GM12878 (cell line): ENCODE data around the gene NUDT7. TPM values are rescaled to one million over a fixed set of nuclear protein-coding genes. Genes with fewer than 3 reads are reported as not detected.
A peak's percentile ranks its signal among the peaks of the same experiment; 100 is the strongest.

Experiments used
- BMI1 ChIP-seq: fragments of 450-650 bp; IDR thresholded peaks from 2 replicates; pipeline ENCODE4 v1.6.1; 2016; ENCODE audit warnings: mild to moderate bottlenecking, moderate library complexity, borderline replicate concordance
- CHD1 ChIP-seq: IDR thresholded peaks from 2 replicates; pipeline ENCODE4 v1.6.1; 2012; ENCODE audit warnings: low read depth, low read length, improper control_type of control experiment
- GATAD2B ChIP-seq: fragments of 450-650 bp; conservative IDR thresholded peaks from 2 replicates; pipeline ENCODE4 v1.6.1; 2017; ENCODE audit warnings: low read depth, mild to moderate bottlenecking, moderate library complexity
- HDAC6 ChIP-seq: fragments of 200-600 bp; sonication (generic); IDR thresholded peaks from one replicate; pipeline ENCODE4 v1.8.0; 2017; ENCODE audit warnings: antibody characterized with exemption; ENCODE audit not compliant: unreplicated experiment
- KAT2A ChIP-seq: conservative IDR thresholded peaks from 2 replicates; pipeline ENCODE4 v1.6.1; 2011; ENCODE audit warnings: low read depth, low read length; ENCODE audit not compliant: control insufficient read depth
- MEF2B ChIP-seq: fragments of 450-650 bp; IDR thresholded peaks from 2 replicates; pipeline ENCODE4 v1.6.1; 2018; ENCODE audit warnings: mild to moderate bottlenecking, moderate library complexity; ENCODE audit not compliant: partially characterized antibody, poor library complexity, severe bottlenecking
- MYB ChIP-seq: fragments of 150-350 bp; IDR thresholded peaks from 2 replicates; pipeline ENCODE4 v1.6.1; 2014; ENCODE audit warnings: mild to moderate bottlenecking, low read depth, low read length, borderline replicate concordance
- NFXL1 ChIP-seq: fragments of 450-650 bp; IDR thresholded peaks from 2 replicates; pipeline ENCODE4 v1.6.1; 2017; ENCODE audit warnings: antibody characterized with exemption, mild to moderate bottlenecking, borderline replicate concordance
- RAD21 ChIP-seq: IDR thresholded peaks from 2 replicates; pipeline ENCODE4 v1.6.1; 2011; ENCODE audit warnings: mild to moderate bottlenecking, low read depth, low read length, moderate library complexity; ENCODE audit not compliant: insufficient read depth
- SIX5 ChIP-seq: IDR thresholded peaks from 2 replicates; pipeline ENCODE4 v1.6.1; 2011; ENCODE audit warnings: mild to moderate bottlenecking, low read depth, low read length, moderate library complexity; ENCODE audit not compliant: severe bottlenecking
- SPI1 ChIP-seq: IDR thresholded peaks from 2 replicates; pipeline ENCODE4 v1.6.1; 2011; ENCODE audit warnings: low read depth, mild to moderate bottlenecking, low read length, moderate library complexity, borderline replicate concordance; ENCODE audit not compliant: insufficient read depth
- STAT3 ChIP-seq: IDR thresholded peaks from 2 replicates; pipeline ENCODE4 v1.6.1; 2011; ENCODE audit warnings: low read depth, low read length, improper control_type of control experiment
- YY1 ChIP-seq: IDR thresholded peaks from 2 replicates; pipeline ENCODE4 v1.6.1; 2011; ENCODE audit warnings: low read depth, mild to moderate bottlenecking, low read length
- ZZZ3 ChIP-seq: IDR thresholded peaks from 2 replicates; pipeline ENCODE4 v1.6.1; 2011; ENCODE audit warnings: low read depth; ENCODE audit not compliant: control insufficient read depth, insufficient read length
- polyA plus RNA-seq, 11 experiments: library from polyadenylated mRNA; depleted of rRNA in 4 of 11; unstranded in 6 of 11; stranded (reverse) in 5 of 11; fragments of >200 nt; fragmentation: Nextera tagmentation in 4 of 11; fragmentation: Illumina TruSeq in 1 of 11; extraction: Ambion mirVana in 4 of 11; extraction: Trizol in 1 of 11; gene quantifications; 1 replicate in 1 of 11; 2 replicates in 10 of 11; pipeline versions ENCODE4 v1.2.1 to v1.2.3, GENCODE V29; 2011 to 2016; ENCODE audit warnings: inconsistent platforms in 2 of 11, missing spikeins in 2 of 11, low read depth in 1 of 11
- total RNA-seq, 4 experiments: library from RNA; depleted of rRNA in 3 of 4; stranded (reverse); fragments of >200 nt in 3 of 4; fragmentation: Illumina TruSeq in 1 of 4; extraction: Trizol in 1 of 4; gene quantifications; 2 replicates each; pipeline versions ENCODE4 v1.2.1 to v1.2.3, GENCODE V29; 2013 to 2021
- TF ChIP-seq, protein P1 (sequence below): IDR thresholded peaks from 2 replicates; pipeline ENCODE4 v1.6.1; 2011; ENCODE audit warnings: low read depth, low read length, improper control_type of control experiment, borderline replicate concordance
- TF ChIP-seq, protein P2 (sequence below): fragments of 450-650 bp; formaldehyde crosslinking; IDR thresholded peaks from 2 replicates; pipeline ENCODE4 v1.4.0; 2020; ENCODE audit warnings: mild to moderate bottlenecking, moderate library complexity
- TF ChIP-seq, protein P3 (sequence below): IDR thresholded peaks from 2 replicates; pipeline ENCODE4 v1.6.1; 2012; ENCODE audit warnings: mild to moderate bottlenecking, low read depth, low read length
- TF ChIP-seq, protein P4 (sequence below): fragments of 450-650 bp; IDR thresholded peaks from 2 replicates; pipeline ENCODE4 v1.6.1; 2017; ENCODE audit warnings: antibody characterized with exemption, mild to moderate bottlenecking, moderate library complexity

NUDT7 gene
- total and polyA plus RNA-seq, 10 of the 15 experiments (the other 5 are each of a cell fraction or from before 2014, with no cell fraction given), result 2.8 to 14.3 (median 5.2) TPM

DNA sequence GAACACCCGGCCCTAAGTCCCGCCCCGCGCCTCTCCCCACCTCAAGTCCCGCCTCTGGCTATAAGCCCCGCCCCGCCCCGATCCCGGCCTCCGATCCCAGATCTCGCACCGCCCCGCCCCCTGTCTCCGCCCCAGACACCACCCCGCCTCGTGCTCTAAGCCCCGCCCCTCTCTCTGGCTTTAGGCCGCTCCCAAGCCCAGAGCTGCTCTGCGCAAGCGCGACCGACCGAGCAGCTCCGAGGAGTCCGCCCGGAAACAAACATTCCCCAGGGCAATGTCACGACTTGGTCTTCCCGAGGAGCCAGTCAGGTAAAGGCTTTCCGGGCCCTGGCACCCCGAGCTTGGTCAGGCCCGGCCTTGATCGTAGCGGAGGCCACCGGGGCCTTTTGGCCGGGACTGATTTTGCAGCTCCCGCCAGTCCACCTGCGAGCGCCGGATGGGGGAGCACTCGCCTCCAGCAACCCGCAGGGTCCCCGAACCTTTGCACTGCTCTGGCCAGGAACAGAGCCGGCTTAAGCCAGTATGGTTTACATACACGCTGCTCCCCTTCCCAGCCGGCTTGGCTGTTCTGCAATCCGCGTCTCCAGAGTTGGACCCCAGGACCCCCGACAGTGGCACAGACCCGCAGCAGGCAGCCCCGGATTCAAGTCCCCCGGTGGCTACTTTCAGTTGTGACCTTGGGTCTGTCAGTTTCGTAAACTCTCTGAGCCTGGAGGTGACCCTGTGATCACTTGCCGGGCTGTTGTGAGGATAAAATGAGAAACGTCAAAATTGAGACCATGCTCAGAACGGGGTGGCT is at the start of gene NUDT7 (continued):
- TF ChIP-seq YY1 (no peak), MEF2B (peak; percentile 41), ZZZ3 (no peak), SPI1 (no peak), RAD21 (no peak), GATAD2B (no peak), KAT2A (no peak), CHD1 (no peak), STAT3 (no peak), SIX5 (no peak), BMI1 (no peak), HDAC6 (no peak), NFXL1 (no peak), MYB (no peak)
- TF ChIP-seq, protein P1, sequence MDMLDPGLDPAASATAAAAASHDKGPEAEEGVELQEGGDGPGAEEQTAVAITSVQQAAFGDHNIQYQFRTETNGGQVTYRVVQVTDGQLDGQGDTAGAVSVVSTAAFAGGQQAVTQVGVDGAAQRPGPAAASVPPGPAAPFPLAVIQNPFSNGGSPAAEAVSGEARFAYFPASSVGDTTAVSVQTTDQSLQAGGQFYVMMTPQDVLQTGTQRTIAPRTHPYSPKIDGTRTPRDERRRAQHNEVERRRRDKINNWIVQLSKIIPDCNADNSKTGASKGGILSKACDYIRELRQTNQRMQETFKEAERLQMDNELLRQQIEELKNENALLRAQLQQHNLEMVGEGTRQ, result no peak
- TF ChIP-seq, protein P2, sequence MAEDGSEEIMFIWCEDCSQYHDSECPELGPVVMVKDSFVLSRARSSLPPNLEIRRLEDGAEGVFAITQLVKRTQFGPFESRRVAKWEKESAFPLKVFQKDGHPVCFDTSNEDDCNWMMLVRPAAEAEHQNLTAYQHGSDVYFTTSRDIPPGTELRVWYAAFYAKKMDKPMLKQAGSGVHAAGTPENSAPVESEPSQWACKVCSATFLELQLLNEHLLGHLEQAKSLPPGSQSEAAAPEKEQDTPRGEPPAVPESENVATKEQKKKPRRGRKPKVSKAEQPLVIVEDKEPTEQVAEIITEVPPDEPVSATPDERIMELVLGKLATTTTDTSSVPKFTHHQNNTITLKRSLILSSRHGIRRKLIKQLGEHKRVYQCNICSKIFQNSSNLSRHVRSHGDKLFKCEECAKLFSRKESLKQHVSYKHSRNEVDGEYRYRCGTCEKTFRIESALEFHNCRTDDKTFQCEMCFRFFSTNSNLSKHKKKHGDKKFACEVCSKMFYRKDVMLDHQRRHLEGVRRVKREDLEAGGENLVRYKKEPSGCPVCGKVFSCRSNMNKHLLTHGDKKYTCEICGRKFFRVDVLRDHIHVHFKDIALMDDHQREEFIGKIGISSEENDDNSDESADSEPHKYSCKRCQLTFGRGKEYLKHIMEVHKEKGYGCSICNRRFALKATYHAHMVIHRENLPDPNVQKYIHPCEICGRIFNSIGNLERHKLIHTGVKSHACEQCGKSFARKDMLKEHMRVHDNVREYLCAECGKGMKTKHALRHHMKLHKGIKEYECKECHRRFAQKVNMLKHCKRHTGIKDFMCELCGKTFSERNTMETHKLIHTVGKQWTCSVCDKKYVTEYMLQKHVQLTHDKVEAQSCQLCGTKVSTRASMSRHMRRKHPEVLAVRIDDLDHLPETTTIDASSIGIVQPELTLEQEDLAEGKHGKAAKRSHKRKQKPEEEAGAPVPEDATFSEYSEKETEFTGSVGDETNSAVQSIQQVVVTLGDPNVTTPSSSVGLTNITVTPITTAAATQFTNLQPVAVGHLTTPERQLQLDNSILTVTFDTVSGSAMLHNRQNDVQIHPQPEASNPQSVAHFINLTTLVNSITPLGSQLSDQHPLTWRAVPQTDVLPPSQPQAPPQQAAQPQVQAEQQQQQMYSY (CRISPR knock-in tag), result no peak
- TF ChIP-seq, protein P3, sequence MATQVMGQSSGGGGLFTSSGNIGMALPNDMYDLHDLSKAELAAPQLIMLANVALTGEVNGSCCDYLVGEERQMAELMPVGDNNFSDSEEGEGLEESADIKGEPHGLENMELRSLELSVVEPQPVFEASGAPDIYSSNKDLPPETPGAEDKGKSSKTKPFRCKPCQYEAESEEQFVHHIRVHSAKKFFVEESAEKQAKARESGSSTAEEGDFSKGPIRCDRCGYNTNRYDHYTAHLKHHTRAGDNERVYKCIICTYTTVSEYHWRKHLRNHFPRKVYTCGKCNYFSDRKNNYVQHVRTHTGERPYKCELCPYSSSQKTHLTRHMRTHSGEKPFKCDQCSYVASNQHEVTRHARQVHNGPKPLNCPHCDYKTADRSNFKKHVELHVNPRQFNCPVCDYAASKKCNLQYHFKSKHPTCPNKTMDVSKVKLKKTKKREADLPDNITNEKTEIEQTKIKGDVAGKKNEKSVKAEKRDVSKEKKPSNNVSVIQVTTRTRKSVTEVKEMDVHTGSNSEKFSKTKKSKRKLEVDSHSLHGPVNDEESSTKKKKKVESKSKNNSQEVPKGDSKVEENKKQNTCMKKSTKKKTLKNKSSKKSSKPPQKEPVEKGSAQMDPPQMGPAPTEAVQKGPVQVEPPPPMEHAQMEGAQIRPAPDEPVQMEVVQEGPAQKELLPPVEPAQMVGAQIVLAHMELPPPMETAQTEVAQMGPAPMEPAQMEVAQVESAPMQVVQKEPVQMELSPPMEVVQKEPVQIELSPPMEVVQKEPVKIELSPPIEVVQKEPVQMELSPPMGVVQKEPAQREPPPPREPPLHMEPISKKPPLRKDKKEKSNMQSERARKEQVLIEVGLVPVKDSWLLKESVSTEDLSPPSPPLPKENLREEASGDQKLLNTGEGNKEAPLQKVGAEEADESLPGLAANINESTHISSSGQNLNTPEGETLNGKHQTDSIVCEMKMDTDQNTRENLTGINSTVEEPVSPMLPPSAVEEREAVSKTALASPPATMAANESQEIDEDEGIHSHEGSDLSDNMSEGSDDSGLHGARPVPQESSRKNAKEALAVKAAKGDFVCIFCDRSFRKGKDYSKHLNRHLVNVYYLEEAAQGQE, result no peak
- TF ChIP-seq, protein P4, sequence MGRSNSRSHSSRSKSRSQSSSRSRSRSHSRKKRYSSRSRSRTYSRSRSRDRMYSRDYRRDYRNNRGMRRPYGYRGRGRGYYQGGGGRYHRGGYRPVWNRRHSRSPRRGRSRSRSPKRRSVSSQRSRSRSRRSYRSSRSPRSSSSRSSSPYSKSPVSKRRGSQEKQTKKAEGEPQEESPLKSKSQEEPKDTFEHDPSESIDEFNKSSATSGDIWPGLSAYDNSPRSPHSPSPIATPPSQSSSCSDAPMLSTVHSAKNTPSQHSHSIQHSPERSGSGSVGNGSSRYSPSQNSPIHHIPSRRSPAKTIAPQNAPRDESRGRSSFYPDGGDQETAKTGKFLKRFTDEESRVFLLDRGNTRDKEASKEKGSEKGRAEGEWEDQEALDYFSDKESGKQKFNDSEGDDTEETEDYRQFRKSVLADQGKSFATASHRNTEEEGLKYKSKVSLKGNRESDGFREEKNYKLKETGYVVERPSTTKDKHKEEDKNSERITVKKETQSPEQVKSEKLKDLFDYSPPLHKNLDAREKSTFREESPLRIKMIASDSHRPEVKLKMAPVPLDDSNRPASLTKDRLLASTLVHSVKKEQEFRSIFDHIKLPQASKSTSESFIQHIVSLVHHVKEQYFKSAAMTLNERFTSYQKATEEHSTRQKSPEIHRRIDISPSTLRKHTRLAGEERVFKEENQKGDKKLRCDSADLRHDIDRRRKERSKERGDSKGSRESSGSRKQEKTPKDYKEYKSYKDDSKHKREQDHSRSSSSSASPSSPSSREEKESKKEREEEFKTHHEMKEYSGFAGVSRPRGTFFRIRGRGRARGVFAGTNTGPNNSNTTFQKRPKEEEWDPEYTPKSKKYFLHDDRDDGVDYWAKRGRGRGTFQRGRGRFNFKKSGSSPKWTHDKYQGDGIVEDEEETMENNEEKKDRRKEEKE, result no peak
